NCI-H82 (cell line): Measurements from ENCODE around the gene TNNI3K.
A peak's percentile ranks its signal among the peaks of the same experiment; 100 is the strongest.

ENCODE experiments used
- DNase-seq: peaks from one replicate; lab custom pipeline; 2025; lab: John Stamatoyannopoulos, UW

Gene TNNI3K

DNA sequence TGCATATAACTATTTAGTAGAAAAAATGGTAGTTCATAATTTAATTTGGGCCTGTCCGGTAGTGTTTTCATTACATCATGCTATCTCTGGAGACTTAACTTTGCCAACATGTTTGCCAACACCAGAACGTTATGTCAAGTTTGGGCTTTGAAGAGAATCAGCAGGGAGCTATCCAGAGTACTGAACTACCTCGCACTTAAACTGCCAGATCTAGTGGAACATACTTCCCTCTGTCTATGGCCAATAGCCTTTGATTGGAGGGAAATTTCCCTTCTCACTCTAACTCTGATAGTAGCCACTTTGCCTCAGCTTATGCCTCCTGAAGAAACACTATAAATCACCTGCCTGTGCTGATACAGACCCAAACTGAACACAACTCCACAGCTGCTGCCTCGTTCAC lies 267.2 kb downstream of the TNNI3K start:
- no peak for DNase-seq

DNA sequence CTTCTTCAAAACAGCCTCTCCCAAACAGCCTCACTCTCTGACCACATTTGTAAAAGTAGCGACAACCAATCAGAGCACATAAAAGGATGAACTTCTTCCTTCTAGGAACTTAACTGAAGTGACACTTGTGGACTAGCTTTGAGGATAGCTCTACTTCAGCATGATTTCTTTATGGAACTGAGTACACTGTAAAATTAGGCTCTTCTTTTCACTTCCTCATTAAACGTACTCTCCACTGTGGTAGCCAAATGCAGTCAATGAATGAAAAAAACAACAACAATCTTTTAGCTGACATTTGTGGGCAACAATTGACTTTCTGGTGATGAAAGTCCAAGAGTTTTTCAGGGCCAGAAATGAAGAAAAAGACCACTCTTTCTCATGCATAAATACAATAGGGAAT lies 267.7 kb downstream of the TNNI3K start:
- DNase-seq: no peak

DNA sequence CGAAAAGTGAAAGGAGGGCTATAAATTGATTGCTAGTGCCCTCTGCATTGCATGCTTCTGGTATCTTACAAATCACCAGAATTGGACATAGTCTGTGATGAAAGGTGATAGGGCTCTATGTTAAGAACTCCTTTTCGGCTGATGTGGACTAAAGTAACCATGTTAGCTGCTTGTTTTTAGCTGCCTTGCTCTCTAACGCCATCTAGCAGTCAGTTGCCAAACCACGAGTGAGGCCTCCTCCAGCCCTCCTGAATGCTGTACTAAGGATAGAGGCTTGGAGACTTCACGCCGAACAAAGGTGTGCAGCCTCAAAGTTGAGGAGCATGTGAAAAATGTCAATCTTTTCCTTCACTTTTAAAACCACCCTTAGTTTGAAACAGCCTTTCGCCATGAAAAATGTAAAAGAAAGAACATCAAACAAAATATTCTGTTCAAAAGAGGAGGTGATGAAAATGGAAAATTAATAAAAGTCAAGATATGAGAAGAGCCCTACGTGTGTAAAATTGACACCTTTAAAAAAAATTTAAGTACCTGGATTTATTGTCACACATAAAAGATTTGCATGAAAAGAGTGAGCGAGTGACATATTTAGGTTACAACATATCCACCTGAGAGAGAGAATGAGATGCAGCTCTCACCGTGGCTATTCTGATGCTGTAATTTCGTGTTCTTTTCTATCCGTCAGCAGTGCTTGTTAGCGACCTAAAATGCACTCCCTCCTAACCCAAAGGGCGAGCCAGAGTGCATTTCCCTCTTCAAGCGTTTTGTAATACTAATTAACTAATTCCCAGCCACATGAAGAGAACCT lies 269.1 kb downstream of the TNNI3K start:
- DNase-seq: peak; percentile 90

DNA sequence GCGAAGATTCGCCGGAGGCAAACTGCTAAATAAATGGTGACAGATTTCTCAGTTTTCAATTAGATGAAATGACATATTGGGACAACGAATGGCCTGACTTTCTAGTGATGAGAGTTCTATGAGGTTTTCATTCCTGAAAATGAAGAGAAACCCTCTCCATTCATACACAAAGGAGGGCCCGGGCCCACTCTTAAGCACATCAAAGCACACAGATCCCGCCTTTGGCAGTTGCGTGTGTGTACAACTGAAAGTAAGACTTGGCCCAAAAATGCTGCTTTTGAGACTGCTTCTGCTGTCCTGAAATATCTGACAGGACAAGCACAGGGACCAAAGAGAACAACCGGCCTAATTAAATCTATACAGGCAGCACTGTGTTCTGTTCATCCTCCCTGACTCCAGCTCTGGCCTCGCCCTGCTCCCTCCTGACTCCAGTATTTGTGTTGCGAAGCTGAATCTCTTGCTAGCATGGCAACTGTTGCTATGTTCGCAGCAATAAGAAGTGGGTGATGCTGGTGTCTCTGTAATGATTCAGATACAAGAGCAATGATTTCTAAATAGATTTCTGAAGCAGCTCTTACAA lies 269.8 kb downstream of the TNNI3K start:
- peak; percentile 54 for DNase-seq

DNA sequence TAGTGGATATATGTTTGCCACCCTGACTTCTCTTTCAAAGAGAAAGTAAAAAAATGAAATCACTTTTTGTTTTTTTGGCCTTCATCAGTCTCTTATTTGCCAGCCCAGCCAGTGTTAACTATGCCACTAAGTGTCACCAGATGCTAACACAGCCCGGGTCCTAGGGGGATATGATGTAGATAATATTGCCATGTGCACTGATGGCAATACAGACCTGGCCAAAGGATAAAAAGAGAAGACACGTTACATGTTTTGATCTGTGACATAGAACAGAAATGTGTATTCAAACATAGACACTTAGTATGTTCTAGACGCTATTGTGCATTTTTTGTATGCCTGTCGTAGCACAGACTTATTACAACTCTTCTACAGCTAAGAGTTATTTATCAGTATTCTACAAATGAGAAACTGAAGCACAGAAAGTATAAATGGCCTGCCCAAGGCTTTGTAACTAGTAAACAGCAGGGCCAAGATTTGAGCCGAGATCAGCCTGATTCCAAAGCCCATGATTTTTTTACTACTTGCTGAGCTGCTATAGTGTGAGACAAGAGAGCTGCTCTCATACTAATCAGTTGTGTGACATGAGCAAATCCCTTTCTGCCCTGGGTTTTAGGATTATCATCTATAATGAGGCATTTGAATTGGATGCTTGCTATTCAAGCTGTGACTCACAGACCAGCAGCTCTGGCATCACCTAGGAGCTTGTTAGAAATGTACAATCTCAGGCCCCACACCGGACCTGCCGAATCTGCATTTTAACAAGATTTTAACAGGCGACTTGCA lies 270.9 kb downstream of the TNNI3K start:
- peak; percentile 96 for DNase-seq

DNA sequence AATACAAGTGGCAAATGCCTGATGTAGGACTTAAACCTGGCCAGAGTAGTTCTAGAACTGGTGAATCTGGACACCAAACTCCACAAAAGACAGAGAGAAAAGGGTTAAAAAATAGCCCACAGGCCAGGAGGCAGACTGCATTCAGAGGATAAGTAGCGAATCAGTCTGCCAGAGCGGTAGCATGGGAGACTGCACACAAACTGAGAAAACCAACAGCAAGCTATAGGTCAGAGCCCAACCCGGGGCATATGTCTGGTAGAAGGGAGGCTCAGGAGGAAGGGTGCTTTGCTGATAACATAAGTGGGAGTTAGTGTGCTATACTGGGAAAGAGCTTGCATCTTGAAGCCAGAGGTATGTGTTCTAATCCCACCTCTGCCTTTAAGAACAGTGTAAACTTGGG lies 273.3 kb downstream of the TNNI3K start:
- DNase-seq: peak; percentile 34

DNA sequence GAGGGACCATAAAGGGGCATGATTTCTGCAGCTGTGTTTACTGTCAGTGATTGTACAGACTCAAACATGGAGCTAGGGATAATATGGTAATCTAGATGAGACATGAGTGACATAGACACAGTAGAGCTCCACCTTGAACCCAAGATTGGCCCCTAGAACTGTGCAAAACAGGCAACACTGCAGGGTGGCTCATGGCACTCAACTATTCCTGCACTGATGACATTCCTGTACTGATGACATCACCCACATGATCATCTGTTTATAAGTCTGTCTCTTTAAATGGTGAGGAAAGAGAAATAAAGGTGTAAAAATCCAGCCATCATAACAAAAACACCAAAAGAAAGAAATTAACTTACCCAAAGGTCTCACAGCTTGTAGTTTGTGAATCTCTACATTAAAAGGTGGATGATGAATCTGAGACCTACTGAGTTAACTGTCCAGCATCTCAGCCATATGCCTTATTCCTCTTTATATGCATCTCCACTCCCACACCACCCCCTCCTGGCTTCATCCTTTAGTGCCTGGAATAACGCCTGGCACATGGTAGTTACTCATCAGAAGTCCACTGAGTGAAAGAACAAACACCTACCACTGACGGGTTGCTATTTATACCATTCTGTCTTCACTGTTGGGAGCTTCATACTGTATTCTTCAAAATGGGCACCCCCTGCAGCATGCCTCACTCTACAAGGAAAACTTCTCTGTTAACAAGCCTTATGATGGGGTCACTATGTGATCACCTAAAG lies 277.2 kb downstream of the TNNI3K start, which contains the start of gene LRRC53:
LRRC53 (minus strand) TSS at position 442 of the 746 bp plus-strand sequence. CDS start 29,262 bp downstream, outside the sequence.
- peak; percentile 25 for DNase-seq

DNA sequence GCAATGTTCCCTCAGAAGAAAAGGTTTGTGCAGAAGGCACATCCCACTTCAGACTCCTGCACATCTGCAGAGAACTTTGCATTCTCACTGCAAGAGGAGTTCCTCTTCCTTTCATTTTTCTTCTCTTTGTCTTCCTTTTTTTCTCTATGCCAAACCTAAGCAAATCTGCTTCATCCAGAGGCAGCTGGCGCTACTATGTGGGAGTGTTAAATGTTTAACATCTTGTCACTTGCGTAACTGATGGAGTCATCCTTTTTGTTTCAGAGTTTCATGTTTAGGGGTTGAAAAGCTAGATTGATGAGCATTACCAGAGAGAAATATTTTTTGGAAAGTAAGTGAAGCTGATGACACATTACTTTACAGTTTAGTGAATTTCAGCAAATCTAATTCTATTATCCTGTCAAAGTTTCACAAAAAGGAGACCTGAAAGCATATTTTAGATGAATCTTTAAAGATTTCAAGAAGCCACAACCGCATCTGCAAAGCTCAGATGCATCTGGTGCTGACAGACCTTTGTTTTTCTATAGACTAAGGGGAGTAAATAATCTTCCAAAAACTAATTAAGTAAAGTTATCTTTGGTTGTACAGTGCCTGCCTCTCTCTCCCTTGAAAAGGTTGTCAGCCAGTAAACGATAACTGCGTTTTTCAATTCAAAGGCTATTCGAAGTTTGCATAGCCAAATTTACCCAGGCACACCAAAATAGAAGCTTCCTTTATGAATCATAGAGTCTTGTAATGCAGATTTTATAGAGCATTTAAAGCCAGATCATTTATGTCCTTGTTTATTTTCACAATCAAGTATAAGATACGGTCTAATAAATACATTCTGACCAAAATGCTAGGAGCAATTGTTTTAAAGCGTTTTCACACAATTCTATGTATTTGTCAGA lies 278.5 kb downstream of the TNNI3K start:
- DNase-seq: no peak

DNA sequence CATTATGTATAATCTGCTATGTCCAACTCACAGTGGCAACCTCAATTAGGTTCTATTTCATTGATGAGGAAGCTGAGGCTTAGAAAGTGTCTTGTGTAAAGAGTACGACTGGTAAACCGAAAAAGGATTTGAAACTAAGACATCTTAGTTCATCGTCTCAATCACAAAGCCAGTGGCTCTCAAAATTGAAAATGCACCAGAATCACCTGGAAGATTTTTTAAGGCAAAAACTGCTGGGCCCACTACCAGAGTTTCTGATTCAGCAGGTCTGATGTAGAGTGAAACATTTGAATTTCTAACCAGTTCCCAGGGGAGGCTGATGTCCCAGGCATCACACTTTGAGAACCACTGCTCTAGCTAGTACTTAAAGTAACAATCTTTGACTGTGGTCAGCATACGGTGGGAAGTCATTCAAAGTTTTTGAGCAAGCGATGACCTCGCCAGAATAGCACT lies 282.4 kb downstream of the TNNI3K start:
- DNase-seq: no peak

DNA sequence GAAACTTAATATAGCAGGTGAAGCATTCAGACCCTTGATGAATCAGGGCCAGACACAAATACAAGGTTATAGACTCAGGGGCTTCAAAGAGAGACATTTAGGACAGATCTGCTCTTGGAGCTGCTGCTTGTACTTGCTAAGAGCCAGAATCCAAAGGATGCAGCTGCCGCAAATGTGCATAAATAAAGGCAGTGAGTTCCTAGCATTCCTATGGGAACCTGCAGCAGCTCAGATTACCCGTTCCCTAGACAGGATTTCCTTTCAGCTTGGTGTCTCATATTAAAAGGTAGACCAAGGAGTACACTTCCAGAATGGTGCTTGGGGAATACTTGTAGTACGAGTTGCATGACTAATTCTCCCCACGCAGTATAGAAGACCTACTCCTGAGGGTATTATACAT lies 287.0 kb downstream of the TNNI3K start:
- DNase-seq: no peak

DNA sequence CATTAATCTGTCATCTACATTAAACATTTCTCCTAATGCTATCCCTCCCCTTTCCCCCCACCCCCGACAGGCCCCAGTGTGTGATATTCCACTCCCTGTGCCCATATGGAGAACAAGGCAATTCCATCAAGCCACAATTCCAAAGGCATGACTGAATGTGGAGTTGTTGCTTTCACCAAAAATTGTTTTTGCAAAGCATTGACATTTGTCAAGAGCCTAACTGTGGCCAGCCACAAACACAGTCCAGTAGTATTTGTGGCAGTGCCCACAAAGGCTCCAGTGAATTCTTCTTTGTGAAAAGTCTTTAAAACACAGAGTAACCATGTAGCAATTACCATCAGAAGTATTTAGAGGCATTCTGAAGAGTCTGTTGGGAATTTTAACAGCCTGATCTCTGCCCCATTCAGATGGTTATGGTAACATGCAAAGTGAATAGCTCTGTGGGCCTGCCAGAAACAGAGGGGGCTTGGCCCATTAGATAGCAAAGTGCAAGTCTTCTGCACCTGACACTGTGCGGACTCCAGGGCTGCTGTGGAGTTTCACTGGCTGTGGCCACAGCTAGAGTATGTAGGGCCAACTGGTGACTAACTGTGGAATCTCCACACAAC lies 288.8 kb downstream of the TNNI3K start:
- DNase-seq: no peak

DNA sequence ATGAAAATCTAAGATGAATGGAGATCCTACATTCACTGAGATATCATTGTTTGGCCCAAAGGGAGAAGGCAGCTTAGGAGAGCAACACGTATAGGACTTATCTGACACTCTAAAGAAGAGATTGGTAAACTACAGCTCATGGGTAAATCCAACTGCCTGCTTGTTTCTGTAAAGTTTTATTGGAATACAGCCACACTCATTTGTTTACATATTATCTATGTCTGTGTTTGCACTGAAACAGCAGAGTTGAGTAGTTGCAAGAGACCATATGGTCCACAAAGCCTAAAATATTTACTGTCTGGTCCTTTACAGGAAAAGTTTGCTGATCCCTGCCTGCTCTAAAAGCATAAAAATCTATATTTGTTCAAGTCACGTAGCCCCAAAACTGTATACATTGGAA lies 291.5 kb downstream of the TNNI3K start:
- DNase-seq: no peak

DNA sequence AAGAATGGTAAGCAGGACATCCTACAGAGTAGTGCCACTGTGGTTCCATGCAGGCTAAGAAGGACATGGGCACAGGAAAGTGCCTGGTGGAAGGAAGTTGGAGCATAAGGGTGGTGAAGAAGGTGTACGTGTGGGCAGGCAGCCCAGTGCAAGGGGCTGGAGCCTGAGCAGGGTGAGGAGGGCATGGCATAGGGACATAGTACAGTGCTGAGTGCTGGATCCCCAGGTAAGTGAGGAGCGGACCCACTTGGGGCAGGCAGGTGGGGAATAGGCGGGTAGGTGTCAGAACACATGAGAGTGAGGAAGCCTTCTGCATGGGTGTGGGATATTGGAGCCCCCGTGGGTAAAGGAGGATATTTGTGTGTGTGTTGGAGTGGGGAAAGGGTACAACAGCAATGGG lies 292.9 kb downstream of the TNNI3K start:
- no peak for DNase-seq

DNA sequence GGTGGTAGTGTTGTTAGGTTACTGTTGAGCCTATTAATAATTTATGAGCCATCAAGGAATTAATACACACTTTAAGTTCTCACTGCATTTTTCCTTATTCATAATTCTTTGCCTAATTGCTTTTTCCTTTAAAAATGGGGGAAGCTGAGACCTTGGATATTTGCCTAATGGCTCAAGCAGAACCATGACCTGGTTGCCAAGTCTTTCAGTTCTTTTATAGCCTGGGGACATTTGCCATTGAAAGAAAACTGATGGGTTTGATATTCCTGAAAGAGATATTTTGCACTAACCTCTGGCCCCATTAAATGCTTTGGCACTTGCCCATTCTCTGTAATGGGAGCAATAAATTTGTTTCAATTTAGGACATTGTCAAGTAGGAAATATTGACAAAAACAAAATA lies 295.7 kb downstream of the TNNI3K start:
- no peak for DNase-seq

DNA sequence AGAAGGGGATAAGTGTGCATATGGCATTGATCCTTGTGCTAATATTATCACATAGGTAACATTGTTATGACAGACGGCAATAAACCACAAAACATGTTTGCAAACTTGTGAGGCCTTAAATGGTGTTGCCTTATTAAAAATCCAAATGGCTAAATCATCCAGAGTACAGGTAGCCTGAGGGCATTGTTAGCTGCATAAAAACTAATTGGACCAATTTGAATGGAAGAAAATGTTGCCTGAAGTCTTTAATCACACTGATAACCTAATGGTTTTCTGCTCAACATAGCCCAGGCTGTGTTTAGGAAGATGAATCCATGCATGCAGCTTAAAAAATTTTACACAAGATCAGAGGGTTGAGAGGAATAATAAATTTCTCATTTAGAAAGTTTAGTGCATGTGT lies 296.6 kb downstream of the TNNI3K start:
- no peak for DNase-seq

DNA sequence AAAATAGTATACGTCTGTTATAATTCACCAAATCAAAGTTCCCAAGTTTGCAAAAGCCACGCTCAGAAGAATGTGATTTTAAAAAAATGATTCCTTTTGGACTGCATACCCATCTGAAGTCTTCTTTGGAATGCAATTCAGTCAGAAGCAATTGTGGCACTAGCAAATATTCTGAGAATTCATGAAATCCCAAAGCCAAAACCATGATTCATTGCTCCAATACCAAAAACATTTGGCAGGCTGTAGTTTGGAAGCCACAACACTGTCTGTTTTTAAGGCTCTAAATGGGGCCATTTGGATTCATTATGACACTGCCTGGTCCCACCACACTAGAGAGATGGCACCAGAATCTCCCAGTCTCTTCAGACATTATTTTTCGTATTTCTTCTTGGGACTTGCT lies 299.1 kb downstream of the TNNI3K start:
- no peak for DNase-seq

DNA sequence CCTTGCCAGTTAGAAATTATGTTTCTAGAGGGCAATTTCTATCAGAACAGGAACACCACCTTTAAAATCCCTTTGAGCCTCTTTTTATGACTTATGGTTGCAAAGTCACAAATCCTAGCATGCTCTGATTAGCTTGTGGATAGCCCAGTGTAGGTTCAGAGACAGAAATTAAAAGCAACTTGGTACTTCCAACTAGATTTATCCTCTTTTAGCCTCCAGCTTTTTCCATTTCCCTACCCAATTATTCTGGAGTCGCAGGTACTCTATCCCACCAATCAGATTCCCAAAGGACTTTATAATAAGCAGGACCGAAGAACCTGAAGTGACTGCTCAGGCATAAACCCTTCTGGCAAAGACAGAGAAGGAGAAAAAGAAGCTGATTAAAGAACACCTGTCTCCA lies 310.6 kb downstream of the TNNI3K start:
- no peak for DNase-seq

DNA sequence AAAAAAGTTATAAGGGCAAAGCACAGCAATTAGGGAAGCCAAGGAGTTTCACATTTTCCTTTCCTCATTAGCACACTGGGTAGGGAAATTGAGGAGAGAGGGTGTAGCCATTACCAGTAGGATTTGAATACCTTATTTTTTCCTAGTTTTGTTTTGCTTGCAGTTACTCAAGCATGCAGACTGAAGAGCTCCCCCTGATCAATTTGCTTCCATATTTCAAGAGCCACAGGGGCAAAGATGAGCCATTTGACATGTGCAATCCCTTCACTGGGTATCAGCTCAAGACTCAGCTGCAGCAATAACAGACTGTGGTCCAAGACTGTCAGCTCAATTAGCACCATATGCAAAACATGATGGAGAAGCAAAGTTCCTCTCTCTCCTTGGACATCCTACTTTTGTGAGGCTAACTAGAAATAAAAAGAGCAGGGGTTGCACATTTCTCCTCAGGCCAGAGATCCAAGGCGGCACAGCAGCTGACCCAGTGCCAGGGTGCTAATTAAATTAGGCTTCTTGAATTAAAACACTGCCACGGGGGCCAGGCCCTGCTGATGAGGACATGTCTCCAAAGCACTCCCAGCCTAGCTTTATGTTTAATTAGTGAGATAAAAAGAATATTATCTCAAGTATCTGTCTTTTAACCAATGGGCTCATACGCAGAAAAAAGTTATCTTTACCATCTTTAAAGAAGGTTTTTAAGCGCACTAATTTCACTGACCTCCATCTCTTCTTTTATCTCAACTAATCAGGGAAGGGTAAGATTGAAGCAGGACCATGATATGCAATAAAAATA lies 314.0 kb downstream of the TNNI3K start:
- no peak for DNase-seq

DNA sequence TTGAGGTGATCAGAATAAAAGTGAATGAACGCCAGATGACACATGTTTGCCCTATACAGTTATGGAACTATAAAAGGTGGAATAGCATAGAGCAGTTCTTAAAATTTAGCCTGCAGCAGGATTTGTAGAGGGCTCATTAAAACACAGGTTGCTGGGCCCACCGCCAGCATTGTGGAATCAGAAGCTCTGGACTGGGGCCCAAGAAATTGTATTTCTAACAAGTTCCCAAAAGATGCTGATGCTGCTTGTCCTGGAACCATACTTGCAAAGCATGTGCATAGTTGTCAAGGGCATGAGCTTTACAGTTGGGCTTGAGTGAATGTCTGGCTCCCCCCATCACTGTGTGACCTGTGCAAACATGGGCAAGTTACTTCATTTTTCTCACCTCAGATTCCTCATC lies 314.7 kb downstream of the TNNI3K start:
- DNase-seq: no peak
